Activated T-cell treated with anti-CD3 and anti-CD28 coated beads, Interleukin-2, amount 50 U/mL, for 1 hour (primary cell): ENCODE results near the gene VPS41.
"Not testable (repeated sequence)": the region's sequence is repeated elsewhere in the genome, so short reads cannot be mapped to it uniquely, and the experiment has no call there.

Source experiments
- DNase-seq: peaks from one replicate; pipeline ENCODE4 v3.0.0-alpha.2; 2020

VPS41 gene

GRCh38 chr7:38854947-38855346 is 54.0 kb downstream of the VPS41 start:
- DNase-seq: not testable (repeated sequence)

- DNase-seq: no peak
Measured at GRCh38 chr7:38851321-38851720, 57.7 kb downstream of the VPS41 start.

DNA sequence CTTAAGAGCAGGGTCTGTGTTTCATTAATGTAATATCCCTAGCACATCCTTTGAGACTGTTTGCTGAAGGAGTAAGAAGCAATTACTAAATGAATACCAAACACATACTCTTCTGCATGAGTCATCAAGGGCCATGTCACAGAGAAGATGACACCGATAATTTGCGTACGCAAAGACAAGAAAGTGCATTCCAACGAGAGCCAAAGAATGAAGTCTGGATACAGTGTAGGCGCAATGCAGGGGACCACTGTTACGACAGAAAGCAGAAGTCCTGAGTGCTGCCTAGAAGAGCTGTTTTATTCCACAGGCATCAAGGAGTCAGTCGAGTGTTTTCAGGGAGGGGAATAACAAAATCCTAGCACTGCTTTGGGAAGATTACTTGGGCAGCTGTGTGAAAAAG is 62.7 kb downstream of the VPS41 start:
- no peak for DNase-seq

DNA sequence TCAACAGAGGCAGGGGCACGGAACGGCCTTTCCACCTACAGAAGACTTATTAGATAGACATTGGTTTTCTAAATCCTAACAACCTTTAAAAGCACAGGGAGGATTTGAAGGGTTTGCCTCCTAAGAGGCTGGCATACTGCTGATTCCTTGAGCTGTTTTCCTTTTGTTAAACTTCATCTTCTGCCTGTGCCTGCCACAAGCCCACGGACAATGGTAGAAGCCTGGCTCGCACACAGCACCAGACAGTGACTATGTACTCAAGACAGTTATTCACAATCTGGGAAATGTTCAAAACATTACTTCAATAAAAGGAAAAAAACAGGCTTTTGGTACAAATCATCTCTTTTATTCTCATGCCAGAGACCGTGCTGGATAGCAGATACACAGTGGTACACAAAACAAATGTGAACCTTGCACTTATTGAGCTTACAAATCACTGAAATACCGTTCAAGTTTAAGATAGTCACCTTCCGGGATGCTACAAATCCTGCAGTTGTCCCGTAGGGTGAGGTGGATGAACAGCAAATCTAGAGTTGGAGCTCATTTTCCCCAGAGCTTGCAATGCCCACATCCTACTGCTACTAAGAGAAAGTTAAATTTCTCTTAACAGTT is 63.9 kb downstream of the VPS41 start:
- no peak for DNase-seq

- no peak for DNase-seq
Measured at GRCh38 chr7:38842746-38843145, 66.2 kb downstream of the VPS41 start.

GRCh38 chr7:38840736-38841460 is 68.1 kb downstream of the VPS41 start:
- DNase-seq: no peak

GRCh38 chr7:38839851-38840250 is 69.1 kb downstream of the VPS41 start:
- no peak for DNase-seq

GRCh38 chr7:38838725-38839385 is 70.1 kb downstream of the VPS41 start:
- DNase-seq: no peak

GRCh38 chr7:38834357-38834756 is 74.6 kb downstream of the VPS41 start:
- no peak for DNase-seq

DNA sequence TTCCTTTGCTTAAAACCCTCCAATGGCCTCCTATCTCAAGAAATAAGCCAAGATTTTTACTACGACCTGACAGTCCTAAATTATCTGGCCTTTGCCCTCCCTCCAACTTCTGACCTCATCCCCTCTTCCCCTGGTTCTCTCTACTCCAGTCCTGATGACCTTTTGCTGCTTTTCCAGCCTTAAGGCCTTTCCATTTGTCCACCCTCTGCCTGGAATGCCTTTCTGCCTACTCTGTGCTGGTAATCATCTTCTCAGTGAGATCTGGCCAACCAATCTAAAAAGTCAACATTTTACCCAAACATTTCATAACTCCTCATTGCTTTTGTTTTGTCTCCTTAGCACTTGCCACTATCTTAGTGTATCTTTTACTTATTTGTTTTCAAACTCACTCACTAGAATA is 75.7 kb downstream of the VPS41 start:
- DNase-seq: no peak

DNA sequence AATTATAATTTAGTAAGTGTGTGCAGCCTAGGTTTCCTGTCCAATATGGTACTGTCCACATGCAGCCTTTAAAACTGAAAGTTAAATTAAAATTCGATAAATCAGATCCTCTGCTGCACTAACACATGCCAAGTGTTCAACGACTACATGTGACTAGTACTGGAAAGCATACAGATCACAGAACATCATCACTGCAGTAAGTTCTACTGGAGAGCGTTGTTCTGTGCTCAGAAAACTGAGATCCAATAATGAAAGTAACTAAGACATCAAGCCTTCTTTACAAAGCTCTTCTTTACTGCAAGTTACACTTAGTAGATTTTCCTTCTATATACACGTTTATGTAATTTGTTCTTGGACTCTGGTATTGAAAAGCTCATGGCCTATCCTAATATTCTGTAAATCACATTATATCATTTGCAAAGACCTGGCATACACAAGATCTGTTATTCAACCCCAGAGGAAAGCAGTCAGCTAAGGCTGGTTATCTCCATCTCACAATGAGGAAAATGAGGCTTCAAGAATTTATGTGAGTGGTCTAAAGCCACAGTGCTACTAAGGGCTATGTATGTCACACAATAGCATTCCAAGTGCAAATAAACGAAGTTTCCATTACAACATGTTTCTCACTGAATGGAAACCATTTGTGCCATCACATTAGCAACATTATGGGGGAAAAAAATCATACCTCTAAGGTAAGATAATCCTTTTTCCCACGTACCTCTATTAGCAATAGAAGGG is 77.6 kb downstream of the VPS41 start:
- DNase-seq: no peak

DNA sequence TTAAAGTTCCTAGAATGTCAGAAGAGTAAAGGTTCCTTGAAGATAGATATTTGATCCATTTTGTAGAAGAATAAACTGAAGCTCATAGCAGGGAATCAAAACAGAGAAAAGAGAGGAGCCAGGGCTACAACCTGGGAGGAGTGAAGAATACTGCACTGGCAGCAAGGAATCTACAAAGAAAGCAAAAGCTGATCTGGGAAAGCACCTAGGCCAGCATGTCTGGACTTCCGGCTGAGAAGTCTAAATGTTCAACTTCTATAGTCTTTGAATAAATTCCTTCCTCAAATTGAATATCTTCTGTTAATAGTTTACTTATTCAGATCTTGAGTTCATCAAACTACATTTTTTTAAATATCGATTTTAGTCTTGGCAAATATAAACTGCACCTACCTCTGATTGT is 78.2 kb downstream of the VPS41 start:
- no peak for DNase-seq

DNA sequence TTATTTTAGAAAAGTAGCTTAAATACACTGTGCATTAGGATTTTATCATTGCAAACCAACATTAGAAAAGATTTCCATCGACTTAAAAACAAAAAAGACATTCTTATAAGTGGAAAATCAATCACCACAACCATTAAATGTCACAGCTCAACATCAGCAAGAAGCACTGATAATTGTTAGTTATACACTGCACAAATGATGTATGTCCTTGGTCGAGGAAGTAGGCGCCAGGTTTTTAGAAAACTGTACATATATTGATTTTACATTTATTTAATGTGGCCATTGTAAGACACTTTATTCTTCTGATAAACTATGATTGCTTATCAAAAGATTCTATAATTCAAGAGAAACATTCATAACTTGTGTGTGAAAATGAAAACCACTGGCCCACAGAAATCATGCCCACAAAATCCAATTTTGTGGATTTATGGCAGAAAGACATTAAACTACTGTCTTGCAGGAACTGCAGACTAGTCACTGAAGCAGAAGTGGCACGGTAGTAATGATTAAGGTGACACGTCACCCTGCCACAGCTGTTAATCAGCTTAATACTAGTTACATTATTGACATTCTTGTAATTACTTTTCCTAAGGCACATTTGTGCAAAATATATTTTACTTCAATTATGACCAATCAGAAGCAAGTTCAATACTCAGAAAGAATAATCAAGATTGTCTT is 79.4 kb downstream of the VPS41 start:
- no peak for DNase-seq

- no peak for DNase-seq
Measured at GRCh38 chr7:38828026-38828425, 81.0 kb downstream of the VPS41 start.

GRCh38 chr7:38825721-38826440 is 83.1 kb downstream of the VPS41 start:
- DNase-seq: no peak

GRCh38 chr7:38824948-38825347 is 84.0 kb downstream of the VPS41 start:
- no peak for DNase-seq

- DNase-seq: no peak
Measured at GRCh38 chr7:38822549-38822948, 86.4 kb downstream of the VPS41 start.

GRCh38 chr7:38820571-38820970 is 88.4 kb downstream of the VPS41 start:
- no peak for DNase-seq

DNA sequence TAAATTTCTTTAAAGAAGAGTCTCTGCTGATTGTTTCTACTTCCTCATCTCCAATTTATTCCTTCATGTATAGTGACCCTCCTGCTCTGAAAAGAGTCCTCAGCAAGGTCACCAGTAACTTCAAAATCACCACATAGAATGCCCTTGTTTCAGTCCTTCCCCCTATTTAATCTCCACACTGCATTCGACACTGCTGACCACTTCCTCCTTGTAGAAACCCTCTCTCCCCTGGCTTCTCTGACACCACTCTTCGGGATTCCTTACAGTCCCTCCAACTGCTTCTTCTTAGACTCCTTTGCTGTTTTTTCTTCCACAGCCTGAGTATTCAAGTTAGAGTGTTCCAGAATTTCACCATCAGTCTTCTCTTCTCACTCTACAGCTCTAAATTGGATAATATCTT is 89.5 kb downstream of the VPS41 start:
- no peak for DNase-seq

- no peak for DNase-seq
Measured at GRCh38 chr7:38817526-38817925, 91.5 kb downstream of the VPS41 start.

- DNase-seq: no peak
Measured at GRCh38 chr7:38813768-38814167, 95.2 kb downstream of the VPS41 start.

DNA sequence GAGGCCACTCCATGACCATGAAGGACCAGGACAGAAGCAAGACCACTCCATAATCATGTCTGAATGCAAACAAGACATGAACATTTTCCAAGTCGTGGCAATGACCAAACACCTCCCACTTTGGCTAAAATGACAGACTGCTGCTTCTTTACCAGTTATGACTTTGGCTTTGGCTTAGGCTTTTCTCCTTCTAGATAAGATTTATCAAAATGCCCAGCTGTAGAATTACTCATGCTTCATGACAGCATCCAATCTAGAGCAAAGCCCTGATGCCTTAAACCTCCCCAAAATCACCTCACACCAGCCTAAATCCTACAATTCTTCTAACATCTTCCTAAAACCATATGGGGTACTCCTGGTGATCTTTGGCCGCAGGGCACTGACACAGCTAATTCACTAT is 102.1 kb downstream of the VPS41 start:
- DNase-seq: no peak
